K562 (cell line): Measurements from ENCODE around the gene LDB1. TPM values are rescaled to one million over a fixed set of nuclear protein-coding genes. Genes with fewer than 3 reads are reported as not detected.

Experiments
- CBX3 ChIP-seq, 2 experiments: IDR thresholded peaks; 1 replicate in 1 of 2; 2 replicates in 1 of 2; pipeline ENCODE4 v1.6.1; 2012; ENCODE audit warnings: inconsistent platforms in 2 of 2, low read length in 2 of 2, borderline replicate concordance in 1 of 2, control low read depth in 1 of 2
- FOXM1 ChIP-seq, 2 experiments: fragments of 450-650 bp in 1 of 2; sonication (generic) in 1 of 2; formaldehyde crosslinking in 1 of 2; IDR thresholded peaks; 2 replicates each; pipeline versions ENCODE4 v1.6.1 to v1.9.0; 2017 to 2022; ENCODE audit warnings: low read depth in 2 of 2, mild to moderate bottlenecking in 2 of 2, missing genetic modification reagents in 1 of 2, moderate library complexity in 1 of 2
- GATAD2B ChIP-seq: fragments of 450-650 bp; IDR thresholded peaks from 2 replicates; pipeline ENCODE4 v1.6.1; 2017; ENCODE audit warnings: mild to moderate bottlenecking, borderline replicate concordance
- HCFC1 ChIP-seq: IDR thresholded peaks from 2 replicates; pipeline ENCODE4 v1.6.1; 2012; ENCODE audit warnings: low read depth, low read length, improper control_type of control experiment
- HDAC3 ChIP-seq: fragments of 450-650 bp; IDR thresholded peaks from 2 replicates; pipeline ENCODE4 v1.6.1; 2018; ENCODE audit warnings: borderline replicate concordance, mild to moderate bottlenecking, moderate library complexity; ENCODE audit not compliant: partially characterized antibody
- KLF1 ChIP-seq: fragments of 450-650 bp; IDR thresholded peaks from 2 replicates; pipeline ENCODE4 v1.6.1; 2016; ENCODE audit warnings: missing genetic modification characterization, missing compliant biosample characterization
- KLF16 ChIP-seq: IDR thresholded peaks from 2 replicates; pipeline ENCODE4 v1.6.1; 2016; ENCODE audit warnings: antibody characterized with exemption
- RAD21 ChIP-seq, 2 experiments: fragments of 250-450 bp in 1 of 2; fragments of 450-650 bp in 1 of 2; sonication (Bioruptor Pico) in 1 of 2; formaldehyde crosslinking in 1 of 2; IDR thresholded peaks in 1 of 2; conservative IDR thresholded peaks in 1 of 2; 2 replicates each; pipeline versions ENCODE4 v1.4.0 to v1.8.0; 2020 to 2022; ENCODE audit warnings: mild to moderate bottlenecking in 2 of 2, moderate library complexity in 1 of 2
- SP2 ChIP-seq: IDR thresholded peaks from 2 replicates; pipeline ENCODE4 v1.6.1; 2011; ENCODE audit warnings: mild to moderate bottlenecking, low read depth, low read length, moderate library complexity; ENCODE audit not compliant: poor library complexity, severe bottlenecking; ENCODE audit errors: extremely low read depth
- STAT5A ChIP-seq: IDR thresholded peaks from 2 replicates; pipeline ENCODE4 v1.6.1; 2012; ENCODE audit warnings: low read length, inconsistent platforms, borderline replicate concordance
- ZBTB8A ChIP-seq: fragments of 450-650 bp; IDR thresholded peaks from 2 replicates; pipeline ENCODE4 v1.6.1; 2018; ENCODE audit warnings: mild to moderate bottlenecking, moderate library complexity; ENCODE audit not compliant: partially characterized antibody
- ZFP1 ChIP-seq: fragments of 450-650 bp; formaldehyde crosslinking; IDR thresholded peaks from 2 replicates; pipeline ENCODE4 v1.4.0; 2020; ENCODE audit warnings: mild to moderate bottlenecking, mixed read lengths
- ZNF764 ChIP-seq: fragments of 250-450 bp; sonication (Bioruptor Pico); IDR thresholded peaks from 2 replicates; pipeline ENCODE4 v1.4.0; 2020; ENCODE audit warnings: low read depth, mild to moderate bottlenecking, moderate library complexity
- polyA plus RNA-seq, 8 experiments: library from polyadenylated mRNA; depleted of rRNA in 4 of 8; stranded (reverse) in 5 of 8; unstranded in 3 of 8; fragments of >200 nt; fragmentation: Nextera tagmentation in 2 of 8; fragmentation: Illumina TruSeq in 1 of 8; extraction: Ambion mirVana in 2 of 8; extraction: Trizol in 1 of 8; gene quantifications; 2 replicates each; pipeline versions ENCODE4 v1.2.1 to v1.2.3, GENCODE V29; 2011 to 2014; ENCODE audit warnings: inconsistent platforms in 1 of 8, missing spikeins in 1 of 8
- total RNA-seq, 7 experiments: library from RNA; depleted of rRNA in 6 of 7; stranded (reverse); fragments of >200 nt in 6 of 7; fragmentation: Illumina TruSeq in 2 of 7; extraction: Trizol in 2 of 7; gene quantifications; 2 replicates each; pipeline versions ENCODE4 v1.2.1 to v1.2.3, GENCODE V29; 2011 to 2021; ENCODE audit warnings: low replicate concordance in 1 of 7
- TF ChIP-seq, protein P1 (sequence below): fragments of 450-650 bp; IDR thresholded peaks from 2 replicates; pipeline ENCODE4 v1.6.1; 2016; ENCODE audit warnings: antibody characterized with exemption
- TF ChIP-seq, protein P2 (sequence below), 2 experiments: IDR thresholded peaks; 2 replicates each; pipeline ENCODE4 v1.6.1; 2012; ENCODE audit warnings: improper control_type of control experiment in 2 of 2, low read depth in 2 of 2, low read length in 2 of 2, borderline replicate concordance in 1 of 2
- TF ChIP-seq, protein P3 (sequence below): sonication (generic); formaldehyde crosslinking; IDR thresholded peaks from 2 replicates; pipeline ENCODE4 v1.8.0; 2022; ENCODE audit warnings: missing genetic modification reagents, mild to moderate bottlenecking, moderate library complexity, borderline replicate concordance
- TF ChIP-seq, protein P4 (sequence below), 3 experiments: IDR thresholded peaks in 2 of 3; conservative IDR thresholded peaks in 1 of 3; 2 replicates each; pipeline ENCODE4 v1.5.1; 2011 to 2012; ENCODE audit warnings: low read length in 3 of 3, mild to moderate bottlenecking in 3 of 3, control low read depth in 2 of 3, improper control_type of control experiment in 1 of 3, inconsistent platforms in 1 of 3, low read depth in 1 of 3, mixed read lengths in 1 of 3, moderate library complexity in 1 of 3; ENCODE audit not compliant: insufficient read depth in 2 of 3
- TF ChIP-seq, protein P5 (sequence below): IDR thresholded peaks from 2 replicates; pipeline ENCODE4 v1.6.1; 2014; ENCODE audit warnings: antibody characterized with exemption

LDB1 gene
- total and polyA plus RNA-seq, 9 of the 15 experiments (the other 6 are each of a cell fraction or from before 2014, with no cell fraction given) = 1.9 to 137 (median 105) TPM

DNA sequence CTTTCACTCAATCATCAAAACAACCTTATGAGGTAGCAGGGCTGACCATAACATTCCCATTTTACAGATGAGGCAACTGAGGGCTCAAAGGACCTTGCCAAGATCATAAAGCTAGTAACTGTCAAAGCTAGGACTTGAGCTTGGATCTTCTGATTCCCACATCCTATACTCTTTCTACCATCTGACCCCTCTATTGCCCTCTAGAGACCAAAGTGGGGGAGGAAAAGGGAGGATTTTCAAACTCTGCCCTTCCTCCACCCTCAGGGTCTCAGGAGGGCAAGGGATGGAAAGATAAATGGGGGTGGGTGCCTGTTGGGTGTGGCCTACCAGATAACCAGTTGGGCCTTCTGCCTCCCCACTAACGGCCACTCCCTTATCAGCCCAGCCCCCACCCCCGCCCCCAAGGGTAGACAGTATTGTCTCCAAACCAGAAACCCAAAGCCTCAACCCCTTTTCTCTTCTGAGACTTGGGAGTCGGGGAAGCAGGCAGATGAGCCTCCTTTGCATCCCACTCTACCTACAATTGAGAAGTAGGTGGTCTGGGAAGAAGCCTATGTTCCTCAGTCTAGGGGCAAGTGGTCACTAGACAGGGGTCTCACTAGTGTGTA is 7.9 kb downstream of the LDB1 start (continued):
- TF ChIP-seq, protein P1, sequence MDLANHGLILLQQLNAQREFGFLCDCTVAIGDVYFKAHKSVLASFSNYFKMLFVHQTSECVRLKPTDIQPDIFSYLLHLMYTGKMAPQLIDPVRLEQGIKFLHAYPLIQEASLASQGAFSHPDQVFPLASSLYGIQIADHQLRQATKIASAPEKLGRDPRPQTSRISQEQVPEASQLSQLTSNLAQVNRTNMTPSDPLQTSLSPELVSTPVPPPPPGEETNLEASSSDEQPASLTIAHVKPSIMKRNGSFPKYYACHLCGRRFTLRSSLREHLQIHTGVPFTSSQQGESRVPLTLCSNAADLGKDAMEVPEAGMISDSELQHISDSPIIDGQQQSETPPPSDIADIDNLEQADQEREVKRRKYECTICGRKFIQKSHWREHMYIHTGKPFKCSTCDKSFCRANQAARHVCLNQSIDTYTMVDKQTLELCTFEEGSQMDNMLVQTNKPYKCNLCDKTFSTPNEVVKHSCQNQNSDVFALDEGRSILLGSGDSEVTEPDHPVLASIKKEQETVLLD = peak; percentile 68; the same call in 1 of the 2 replicates
- peak in 1 of 2 experiments; percentile 57; a peak in 1 of 3 replicates for TF ChIP-seq CBX3 (IDR thresholded peaks at IDR 0.05; ENCODE audit: borderline replicate concordance in 1 of 2, low read length in 2 of 2)
- TF ChIP-seq STAT5A = peak; percentile 67; the same call in 1 of the 2 replicates
- peak; percentile 87 for TF ChIP-seq KLF16
- no peak for TF ChIP-seq ZBTB8A
- TF ChIP-seq ZNF764 (CRISPR knock-in tag) = no peak
- TF ChIP-seq, protein P2, sequence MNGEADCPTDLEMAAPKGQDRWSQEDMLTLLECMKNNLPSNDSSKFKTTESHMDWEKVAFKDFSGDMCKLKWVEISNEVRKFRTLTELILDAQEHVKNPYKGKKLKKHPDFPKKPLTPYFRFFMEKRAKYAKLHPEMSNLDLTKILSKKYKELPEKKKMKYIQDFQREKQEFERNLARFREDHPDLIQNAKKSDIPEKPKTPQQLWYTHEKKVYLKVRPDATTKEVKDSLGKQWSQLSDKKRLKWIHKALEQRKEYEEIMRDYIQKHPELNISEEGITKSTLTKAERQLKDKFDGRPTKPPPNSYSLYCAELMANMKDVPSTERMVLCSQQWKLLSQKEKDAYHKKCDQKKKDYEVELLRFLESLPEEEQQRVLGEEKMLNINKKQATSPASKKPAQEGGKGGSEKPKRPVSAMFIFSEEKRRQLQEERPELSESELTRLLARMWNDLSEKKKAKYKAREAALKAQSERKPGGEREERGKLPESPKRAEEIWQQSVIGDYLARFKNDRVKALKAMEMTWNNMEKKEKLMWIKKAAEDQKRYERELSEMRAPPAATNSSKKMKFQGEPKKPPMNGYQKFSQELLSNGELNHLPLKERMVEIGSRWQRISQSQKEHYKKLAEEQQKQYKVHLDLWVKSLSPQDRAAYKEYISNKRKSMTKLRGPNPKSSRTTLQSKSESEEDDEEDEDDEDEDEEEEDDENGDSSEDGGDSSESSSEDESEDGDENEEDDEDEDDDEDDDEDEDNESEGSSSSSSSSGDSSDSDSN (IDR thresholded peaks at IDR 0.05; ENCODE audit: borderline replicate concordance in 1 of 2, low read depth in 2 of 2, low read length in 2 of 2) = no peak
- TF ChIP-seq, protein P3, sequence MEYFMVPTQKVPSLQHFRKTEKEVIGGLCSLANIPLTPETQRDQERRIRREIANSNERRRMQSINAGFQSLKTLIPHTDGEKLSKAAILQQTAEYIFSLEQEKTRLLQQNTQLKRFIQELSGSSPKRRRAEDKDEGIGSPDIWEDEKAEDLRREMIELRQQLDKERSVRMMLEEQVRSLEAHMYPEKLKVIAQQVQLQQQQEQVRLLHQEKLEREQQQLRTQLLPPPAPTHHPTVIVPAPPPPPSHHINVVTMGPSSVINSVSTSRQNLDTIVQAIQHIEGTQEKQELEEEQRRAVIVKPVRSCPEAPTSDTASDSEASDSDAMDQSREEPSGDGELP (CRISPR knock-in tag) = peak; percentile 70; the same call in 1 of the 2 replicates
- 0 out of 2 replicates have a peak, but pooled peaks have one; percentile 58 for TF ChIP-seq FOXM1 (IDR thresholded peaks at IDR 0.05; ENCODE audit: low read depth)
- TF ChIP-seq FOXM1 (CRISPR knock-in tag; IDR thresholded peaks at IDR 0.05; ENCODE audit: low read depth) = no peak
- TF ChIP-seq ZFP1 (CRISPR knock-in tag) = no peak
- TF ChIP-seq HDAC3 = peak; percentile 82
- no peak for TF ChIP-seq SP2
- TF ChIP-seq, protein P4, sequence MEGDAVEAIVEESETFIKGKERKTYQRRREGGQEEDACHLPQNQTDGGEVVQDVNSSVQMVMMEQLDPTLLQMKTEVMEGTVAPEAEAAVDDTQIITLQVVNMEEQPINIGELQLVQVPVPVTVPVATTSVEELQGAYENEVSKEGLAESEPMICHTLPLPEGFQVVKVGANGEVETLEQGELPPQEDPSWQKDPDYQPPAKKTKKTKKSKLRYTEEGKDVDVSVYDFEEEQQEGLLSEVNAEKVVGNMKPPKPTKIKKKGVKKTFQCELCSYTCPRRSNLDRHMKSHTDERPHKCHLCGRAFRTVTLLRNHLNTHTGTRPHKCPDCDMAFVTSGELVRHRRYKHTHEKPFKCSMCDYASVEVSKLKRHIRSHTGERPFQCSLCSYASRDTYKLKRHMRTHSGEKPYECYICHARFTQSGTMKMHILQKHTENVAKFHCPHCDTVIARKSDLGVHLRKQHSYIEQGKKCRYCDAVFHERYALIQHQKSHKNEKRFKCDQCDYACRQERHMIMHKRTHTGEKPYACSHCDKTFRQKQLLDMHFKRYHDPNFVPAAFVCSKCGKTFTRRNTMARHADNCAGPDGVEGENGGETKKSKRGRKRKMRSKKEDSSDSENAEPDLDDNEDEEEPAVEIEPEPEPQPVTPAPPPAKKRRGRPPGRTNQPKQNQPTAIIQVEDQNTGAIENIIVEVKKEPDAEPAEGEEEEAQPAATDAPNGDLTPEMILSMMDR (IDR thresholded peaks at IDR 0.05 in 2 of 3, conservative IDR thresholded peaks at IDR 0.05 in 1 of 3; ENCODE audit: insufficient read depth in 2 of 3, low read depth in 1 of 3, low read length in 3 of 3) = peak; percentile 56 to 71 (median 68); a peak in 5 of 6 replicates
- peak; percentile 90 for TF ChIP-seq KLF1 (tag)
- TF ChIP-seq, protein P5, sequence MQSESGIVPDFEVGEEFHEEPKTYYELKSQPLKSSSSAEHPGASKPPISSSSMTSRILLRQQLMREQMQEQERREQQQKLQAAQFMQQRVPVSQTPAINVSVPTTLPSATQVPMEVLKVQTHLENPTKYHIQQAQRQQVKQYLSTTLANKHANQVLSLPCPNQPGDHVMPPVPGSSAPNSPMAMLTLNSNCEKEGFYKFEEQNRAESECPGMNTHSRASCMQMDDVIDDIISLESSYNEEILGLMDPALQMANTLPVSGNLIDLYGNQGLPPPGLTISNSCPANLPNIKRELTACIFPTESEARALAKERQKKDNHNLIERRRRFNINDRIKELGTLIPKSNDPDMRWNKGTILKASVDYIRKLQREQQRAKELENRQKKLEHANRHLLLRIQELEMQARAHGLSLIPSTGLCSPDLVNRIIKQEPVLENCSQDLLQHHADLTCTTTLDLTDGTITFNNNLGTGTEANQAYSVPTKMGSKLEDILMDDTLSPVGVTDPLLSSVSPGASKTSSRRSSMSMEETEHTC = no peak
- no peak for TF ChIP-seq HCFC1
- peak; percentile 9 to 54; a peak in 2 of 4 replicates for TF ChIP-seq RAD21 (CRISPR knock-in tag; conservative IDR thresholded peaks at IDR 0.05 in 1 of 2, IDR thresholded peaks at IDR 0.05 in 1 of 2)
- peak; percentile 64 for TF ChIP-seq GATAD2B
